ENCODE results near the gene DHCR7.
"Not testable (repeated sequence)": the region's sequence is repeated elsewhere in the genome, so short reads cannot be mapped to it uniquely, and the experiment has no call there.

DHCR7 gene

DNA sequence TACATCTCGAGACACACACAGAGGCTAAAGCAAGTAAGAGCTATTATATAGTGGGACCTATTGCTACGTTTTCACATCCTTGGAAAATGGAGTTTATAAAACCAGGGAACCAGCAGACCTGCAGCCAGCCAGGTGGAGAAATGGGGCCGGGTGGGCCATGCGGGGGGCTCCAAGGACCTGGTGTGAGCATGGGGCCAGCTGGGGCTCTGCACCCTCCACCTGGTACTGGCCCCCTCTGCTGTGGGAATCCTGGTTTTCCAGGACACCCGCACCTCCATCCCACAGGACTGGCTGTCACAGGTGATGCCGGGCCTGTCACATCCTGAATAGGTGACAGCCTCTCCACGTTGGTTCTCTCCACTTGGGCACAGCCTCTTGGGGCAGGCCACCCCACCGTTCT lies 11.3 kb downstream of the DHCR7 start:
- DNase-seq, result no peak

DNA sequence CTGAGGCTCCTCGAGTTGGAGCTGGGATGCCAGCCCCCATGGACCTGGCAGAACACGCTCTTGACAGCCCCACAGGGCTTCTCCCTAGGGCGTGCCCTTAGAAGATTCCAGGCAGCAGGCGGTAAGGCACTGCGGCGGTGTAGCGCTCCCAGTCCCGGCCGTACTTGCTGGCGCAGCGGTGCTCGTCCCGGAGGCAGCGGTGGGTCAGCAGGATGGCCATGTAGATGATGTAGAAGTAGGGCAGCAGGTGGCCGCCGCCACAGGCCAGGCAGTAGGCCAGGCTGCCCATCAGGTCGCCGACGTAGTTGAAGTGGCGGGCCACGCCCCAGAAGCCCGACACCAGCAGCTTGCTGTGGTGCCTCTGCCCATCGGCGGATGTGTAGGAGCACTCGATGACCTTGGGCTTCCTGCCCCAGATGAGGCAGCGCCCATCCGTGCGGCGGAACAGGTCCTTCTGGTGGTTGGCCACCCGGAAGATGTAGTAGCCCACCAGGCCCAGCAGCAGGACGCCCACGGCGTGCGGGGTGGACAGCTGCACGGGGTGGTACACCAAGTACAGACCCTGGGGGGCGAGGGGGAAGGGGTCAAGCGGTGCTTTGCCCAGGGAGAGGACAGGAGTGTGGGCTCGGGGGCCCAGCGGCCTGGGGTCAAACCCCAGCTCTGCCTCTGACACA lies 12.8 kb downstream of the DHCR7 start:
- DNase-seq, result no peak

DNA sequence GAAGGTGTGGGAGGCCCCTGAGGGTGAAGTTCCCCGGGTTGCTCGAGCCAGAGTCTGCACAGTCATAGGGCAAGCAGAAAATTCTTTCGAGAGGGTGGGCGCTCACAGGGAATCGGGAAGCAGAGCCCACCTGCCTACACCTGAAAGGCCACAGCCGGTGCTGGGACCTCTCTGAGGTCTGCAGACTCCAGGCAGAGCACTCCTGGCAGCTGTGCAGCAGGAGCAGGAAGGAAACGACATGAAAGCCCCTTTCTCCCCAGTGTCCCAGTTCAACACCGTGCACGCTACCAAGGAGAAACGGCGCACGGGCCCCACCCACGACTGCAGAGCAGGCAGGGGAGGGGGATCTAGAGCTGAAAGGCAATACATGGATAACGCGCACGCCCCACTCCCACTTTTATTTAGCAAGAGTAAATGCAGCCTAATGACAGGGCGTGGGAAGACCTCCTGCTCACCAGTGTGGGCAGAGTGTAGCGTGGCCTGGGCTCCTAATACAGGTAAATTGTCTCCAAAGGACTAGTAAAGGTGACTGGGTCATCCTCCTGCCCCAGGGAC lies 13.5 kb downstream of the DHCR7 start:
- no peak for DNase-seq

DNA sequence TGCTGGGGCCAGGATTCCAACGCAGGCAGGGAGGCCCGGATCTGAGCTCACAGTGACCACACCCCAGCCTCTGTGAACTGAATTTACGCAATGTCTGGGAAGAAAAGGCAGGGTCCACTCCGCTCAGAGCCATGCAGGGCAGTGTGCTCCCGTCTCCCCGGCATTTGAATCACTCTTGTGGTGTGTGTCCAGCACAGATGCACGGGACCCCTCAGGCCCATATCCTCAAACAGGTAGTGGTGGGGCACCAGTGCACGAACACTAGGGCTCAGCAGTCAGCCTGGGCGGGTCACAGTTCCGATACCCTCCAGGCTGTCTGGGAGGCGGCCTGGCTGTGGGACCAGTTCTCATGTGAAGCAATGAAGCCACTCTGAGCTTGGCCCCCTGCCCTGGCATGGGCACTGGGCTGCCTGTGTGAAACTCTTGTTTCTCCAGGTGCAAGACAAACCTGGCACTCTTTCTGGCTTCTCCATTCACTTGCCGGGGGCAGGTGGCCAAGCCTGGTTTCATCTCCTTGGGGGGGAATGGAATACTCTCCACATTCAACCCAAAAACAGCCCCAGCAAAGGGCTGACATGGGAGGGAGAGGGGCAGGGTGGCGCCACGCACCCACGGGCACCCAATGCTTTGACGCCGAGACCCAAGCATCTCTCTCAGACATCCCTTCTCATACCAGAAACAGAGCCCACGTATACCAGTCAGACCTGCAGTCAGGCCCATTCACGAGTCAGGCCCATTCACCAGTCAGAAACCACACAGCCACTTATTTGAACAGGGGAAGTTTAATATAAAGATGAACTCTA lies 14.3 kb downstream of the DHCR7 start:
- no peak for DNase-seq

DNA sequence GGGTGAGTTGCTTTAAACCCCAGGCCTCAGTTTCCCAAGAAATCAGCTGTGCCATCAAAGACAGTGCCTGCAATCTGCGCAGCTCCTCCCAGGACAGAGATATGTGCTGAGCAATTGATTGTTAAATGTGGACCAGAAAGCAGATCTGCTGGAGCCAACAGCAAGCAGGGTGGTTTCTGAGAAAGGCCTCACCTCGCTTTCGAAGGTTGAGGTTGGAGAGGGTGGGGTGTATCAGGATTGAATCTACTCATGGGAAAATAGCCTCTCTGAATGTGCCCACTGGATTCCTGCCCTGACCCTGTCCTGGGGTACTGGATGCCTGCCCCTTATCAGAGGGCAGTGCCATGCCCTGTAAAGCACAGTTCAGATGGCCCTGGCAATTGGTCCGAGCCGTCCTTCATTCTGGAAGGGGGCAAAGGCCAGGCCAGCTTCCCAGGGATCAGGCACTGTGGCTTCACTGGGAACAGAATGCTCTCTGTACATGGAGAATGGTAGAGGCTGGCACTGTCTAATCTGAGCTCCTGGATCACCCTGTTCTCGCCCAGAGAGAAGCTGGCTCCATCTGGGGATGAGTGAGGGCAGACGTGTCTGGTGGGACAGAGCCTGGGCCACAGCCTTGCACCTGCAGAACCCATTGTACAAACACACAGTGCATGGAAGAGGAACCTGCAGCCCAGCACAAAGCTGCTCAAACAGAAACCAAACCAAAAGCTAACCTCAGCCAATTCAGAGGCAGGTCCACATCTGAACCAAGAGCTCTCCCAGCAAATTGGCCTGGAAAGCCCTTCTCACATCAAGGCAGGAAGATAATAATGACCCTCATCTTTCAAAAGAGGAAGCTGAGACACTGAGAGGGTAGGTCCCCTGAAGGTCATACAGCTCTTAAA lies 15.2 kb downstream of the DHCR7 start:
- no peak for DNase-seq

DNA sequence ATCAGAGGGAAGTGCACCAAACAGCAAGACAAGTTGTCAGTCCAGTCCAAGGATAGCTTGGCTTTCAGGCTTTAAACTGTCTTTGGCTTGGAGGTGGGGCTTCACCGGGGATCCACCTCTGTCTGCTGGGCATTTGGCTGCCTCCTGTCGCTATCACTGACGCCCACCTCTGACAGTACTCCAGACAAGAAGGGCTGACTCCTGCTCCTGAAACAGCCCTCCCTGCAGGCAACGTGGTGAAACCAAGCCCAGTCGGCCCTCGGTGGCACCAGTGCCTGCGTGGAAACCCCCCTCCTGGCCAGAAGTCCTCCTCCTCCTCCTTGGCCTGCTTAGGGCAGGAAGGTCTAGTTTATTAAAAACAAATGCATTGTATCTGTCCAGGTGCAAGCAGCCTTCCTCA lies 16.9 kb downstream of the DHCR7 start:
- DNase-seq, result no peak

DNA sequence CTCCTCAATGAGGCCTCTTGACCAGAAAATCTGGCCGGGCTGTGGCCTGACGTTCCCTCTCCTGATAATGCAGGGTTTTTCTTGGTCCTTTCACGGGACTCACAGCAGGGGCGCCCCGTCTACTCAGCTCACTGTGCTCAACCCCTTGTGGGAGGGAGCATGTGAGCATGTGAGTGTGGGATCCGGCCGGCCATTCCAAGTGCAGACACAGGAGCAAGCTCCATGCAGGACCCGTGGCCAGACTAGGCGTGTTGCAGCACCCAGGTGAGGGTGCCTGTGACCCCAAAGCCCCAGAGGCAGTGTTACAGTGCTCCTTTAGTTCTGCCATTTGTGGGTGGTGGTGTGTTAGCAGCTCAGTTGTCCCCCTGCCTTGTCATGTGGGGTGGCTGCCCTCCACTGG lies 18.0 kb downstream of the DHCR7 start:
- no peak for DNase-seq

DNA sequence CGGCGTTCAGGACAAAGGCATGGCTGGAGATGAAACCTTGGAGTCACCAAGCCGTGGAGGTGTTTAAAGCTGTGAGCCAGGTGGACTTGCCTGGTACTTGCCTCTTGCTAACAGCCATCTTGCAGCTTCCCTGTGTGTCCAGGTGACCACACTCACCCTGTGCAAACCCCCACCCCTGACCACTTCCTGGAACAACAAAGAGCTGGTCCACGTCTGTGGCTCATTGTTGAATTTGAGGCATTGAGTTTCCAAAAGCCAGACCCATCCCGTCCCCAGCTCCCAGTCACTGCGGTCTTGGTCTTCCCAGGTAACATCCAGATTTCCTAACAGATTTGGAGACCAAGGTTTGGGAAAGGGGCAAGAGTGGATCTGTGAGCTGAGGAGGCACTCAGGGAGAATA lies 18.5 kb downstream of the DHCR7 start:
- no peak for DNase-seq

DNA sequence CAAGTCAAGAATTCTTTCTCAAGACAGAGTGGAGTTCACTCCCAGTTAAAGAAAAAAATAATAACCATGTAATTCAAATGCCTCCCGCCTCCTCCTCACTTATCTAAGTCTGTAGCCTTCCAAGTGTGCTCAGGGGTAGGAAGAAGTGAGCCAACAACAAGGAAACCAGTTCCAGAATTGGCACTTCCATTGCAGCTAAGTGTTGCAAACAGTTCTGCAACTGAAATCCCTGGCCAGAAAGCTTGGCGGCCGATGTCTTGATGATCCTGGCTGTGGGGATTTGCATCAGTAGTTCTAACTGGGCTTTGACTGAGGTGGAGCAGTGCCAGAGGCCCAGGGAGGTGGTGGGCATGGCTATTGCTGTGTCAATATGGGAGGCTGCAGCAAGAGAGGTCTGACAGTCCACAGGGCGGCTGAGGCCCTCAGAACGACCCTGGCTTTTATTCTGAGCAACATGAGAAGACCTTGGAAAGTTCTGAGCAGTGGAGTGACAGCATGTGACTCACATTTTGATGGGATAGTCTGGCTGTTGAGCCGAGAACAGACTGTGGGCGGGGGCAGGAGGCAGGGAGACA lies 19.2 kb downstream of the DHCR7 start:
- no peak for DNase-seq

DNA sequence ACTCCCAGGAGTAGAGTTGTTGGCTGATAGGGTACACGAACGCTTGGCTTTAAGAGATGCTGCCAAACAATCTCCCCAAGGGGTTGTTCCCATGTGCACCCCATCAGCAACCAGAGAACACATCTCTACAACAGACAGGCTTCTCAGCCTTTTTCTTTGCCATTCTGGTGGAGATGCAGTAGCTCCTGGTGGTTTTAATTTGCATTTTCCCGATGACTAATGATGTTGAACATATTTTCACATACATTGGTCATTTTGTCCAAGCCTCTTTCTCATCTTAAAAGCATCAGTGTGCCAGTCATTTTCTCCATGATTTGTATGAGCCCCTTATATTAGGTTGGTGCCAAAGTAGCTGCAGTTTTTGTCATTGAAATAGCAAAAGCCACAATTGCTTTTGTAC lies 21.8 kb downstream of the DHCR7 start:
- DNase-seq, result no peak

DNA sequence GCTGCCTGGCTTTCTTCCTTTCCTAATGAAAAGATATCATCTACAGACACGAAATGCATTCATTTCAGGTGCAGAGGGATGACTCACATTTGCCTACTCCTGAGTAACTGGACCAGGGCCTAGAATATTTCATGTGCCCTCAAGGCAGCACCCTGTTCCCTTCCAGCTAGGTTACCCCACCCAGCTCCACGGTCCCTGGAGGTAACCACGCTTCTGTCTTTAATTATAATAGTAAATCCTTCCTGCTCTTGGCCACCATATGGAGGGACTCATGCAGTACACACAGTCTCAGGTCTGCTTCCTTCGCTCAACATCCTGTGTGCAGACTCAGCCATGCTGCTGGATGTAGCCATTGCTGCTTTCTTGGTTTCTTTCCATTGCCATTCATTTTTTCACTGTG lies 22.3 kb downstream of the DHCR7 start:
- DNase-seq, result no peak

DNA sequence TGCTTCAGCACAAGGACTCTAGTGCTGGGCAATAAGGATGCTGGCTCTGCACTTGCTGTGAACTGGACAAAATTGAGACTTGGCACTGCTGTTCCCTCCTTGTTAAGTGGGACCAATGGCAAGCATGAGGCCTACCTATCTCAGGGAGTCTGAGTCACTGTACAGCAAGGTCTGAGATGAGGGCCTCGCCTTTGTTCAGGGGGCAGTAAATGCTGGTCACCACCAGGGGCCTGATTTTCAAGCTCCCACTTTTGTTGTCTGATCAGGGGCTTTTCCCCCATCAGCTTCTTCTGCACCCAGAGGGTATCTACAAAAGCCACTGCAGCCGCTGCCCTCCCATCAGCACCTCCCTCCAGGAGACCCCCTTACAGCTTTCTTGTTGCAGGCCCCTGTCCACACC lies 22.8 kb downstream of the DHCR7 start:
- DNase-seq, result no peak

DNA sequence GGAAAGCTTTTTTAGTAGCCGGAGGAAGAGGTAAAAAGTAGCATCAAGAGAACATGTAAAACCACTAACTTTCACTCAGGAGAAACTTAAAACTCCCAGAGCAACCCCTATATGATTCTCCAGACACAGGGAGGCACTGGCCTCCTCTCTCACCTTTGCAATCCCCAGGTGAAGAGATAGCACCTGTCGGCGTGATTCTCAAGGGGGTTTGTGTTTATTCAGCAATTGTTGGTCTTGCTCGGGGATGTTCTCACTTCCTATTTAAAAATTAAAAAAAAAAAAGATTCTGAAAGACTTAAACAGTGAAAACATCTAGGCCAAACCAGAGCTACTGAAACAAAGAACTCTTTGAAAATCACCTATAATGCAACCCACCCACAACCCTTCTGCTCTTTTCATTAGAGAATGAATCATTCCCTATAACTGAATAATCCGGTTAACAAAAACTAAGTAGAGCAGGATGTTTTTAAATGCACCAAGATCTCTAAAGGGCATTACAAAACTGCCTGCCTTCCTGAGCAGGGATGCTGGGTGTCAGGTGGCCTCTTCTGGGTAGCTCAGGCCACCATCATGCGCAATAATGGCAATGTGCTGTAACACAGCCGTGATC lies 24.9 kb downstream of the DHCR7 start:
- no peak for DNase-seq

DNA sequence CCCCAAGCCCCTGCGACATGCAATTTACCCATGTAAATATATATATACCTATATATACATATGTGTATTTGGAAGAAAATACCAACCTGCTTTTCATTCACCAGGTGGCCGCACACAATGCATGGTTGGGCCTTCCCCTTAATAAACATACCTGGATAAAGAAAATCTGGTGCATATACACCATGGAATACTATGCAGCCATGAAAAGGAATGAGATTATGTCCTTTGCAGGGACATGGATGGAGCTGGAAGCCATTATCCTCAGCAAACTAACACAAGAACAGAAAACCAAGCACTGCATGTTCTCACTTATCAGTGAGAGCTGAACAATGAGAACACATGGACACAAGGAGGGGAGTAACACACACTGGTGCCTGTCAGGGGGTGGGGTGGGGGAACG lies 25.9 kb downstream of the DHCR7 start:
- not testable (repeated sequence) for DNase-seq

DNA sequence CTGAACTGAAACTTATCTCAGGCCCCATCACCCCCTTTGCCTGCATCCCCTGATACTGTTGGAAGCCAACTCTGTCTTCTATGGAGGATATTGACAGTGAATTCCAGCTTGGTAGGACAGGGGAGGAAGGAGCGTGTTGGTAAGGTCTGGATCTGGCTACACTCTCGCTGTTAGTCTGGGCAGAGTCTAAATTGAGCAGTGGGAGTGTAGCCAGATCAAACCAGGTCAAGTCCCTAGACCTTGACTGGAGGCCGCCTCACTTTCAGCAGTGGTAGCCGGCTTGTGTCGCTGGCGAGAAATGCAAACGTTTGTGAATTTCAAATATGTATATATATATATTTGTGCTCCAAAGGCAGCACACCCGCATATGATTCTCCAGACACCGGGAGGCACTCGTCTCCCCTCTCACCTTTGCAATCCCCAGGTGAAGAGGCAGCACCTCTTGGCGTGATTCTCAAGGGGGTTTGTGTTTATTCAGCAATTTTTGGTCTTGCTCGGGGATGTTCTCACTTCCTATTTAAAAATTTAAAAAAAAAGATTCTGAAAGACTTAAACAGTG lies 26.7 kb downstream of the DHCR7 start:
- no peak for DNase-seq

DNA sequence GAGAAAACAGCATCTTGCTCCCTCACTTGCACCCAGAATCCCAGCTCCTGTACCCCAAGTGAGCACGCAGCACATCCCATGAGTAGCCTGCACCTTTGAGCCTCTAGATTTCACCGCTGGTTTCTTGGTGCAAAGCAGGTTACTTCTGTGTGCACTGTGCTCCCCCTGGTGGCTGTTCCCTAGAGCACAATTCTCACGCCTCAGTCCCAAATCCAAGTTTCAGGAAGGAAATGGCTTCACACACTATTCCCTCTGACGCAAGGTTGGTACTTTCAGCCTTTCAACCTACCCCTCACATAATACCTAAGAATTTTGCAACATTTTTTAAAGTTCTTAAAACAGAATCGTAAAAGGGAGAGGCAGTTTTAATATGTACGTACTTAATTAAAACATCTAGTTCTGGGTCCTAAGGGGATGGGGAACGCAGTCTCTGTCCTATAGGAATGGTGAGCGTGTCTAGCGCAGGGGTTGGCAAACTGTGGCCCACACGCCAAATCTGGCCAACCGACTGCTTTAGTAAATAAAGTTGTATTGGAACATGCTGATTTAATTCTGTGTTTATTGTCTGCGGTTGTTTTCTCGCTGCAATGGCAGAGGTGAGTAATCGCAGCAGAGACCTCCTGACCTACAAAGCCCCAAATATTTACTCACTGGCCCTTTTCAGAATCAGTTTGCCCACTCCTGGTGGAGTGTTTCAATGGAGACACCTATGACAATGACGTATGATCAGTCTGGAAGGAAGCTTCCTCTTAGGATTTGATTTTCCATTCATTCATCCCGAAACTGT lies 27.5 kb downstream of the DHCR7 start:
- peak in 1 of 2 donors; percentile 23 for DNase-seq

DNA sequence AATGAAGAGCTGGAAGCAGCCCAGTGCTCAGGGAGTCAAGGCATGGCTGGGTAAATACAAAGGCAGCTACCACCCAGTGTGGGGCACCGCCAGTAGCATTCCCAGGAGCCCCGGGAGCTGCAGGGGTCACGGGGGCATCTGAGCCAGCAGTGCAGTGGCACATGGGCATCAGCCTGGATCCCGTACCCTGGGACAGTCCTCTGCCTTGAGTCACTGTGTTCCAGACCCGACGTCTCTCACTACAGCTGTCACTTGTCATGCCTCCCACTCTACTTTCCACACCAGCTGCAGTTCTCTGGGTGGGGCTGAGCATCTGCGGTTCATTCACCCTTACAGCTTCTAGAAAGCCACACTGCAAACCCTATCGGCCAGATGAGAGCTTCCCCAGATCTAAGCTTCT lies 29.6 kb downstream of the DHCR7 start:
- DNase-seq, result peak in 1 of 2 donors; percentile 9

DNA sequence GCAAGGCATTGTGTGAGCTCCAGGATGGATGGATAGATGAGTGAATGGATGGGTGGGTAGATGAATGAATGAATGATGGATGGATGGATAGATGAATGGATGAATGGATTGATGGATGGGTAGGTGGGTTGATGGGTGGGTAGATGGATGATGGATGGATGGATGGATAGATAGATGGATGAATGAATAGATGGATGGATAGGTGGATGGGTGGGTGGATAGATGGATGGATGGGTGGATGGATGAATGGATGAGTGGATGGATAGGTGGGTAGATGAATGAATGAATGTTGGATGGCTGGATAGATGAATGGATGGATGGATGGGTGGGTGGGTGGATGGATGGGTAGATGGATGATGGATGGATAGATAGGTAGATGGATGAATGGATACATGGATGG lies 33.5 kb downstream of the DHCR7 start:
- DNase-seq, result no peak

DNA sequence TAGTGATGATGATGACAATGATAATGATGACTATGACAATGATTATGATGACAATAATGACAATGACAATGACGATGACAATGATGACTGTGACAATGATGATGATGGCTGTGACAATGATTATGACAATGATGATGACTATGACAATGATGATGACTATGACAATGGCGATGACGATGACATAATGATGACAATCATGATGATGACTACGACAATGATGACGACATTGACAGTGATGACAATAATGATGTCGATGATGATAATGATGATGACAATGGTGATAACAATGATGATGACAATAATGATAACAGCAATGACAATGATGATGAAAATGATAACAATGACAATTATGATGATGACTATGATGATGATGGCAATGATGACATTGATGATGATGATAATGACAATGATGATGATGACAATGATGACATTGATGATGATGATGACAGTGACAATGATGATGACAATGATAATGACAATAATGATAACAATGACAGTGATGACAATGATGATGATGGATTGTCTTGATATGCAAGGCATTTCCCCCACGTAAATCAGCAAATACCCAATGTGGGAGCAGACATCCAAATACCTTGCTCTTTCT lies 37.7 kb downstream of the DHCR7 start:
- no peak for DNase-seq

DNA sequence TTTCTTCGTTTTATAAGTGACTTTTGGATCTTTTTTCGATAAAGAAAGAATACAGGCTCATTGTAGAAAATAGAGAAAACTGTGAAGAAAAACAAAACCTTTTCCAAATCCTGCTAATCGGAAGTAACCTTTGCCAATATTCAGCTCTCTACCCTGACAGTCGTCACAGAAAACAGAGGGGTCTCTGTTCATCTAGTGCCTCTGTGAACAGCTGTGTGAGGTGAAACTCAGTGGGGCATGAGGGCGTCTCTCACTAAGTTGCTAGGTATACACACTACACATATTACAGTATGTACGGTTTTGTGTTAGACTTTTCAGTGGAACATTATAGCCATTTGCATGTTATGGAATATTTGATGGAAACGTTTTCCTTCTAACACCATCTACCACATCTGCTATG lies 39.4 kb downstream of the DHCR7 start:
- DNase-seq, result no peak

DNA sequence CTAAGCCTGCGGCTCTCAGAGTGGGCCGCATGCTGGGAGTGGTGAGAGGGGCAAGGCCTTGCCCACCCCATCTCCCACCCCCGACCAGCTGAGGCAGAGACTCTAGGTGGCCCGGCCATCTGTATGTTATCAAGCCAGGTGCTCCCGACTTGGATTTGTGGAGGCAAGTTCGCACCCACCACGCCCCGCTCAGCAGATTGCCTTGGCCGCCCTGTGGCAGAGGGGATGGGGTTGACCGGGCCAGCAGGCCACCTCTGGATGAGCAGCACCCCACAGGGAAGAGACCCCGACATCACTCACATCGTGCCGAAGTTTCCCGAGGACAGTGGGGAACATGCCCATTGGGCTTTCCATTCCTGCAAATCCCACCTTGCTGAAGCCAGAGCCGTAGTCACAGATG lies 40.8 kb downstream of the DHCR7 start:
- DNase-seq, result no peak

Measured in stimulated activated CD4-positive, alpha-beta T cell treated with anti-CD3 and anti-CD28 coated beads, Interleukin-2, amount 100 ng/mL, for 24 hours (primary cell).